Right lobe of liver (tissue), 4 donors: ENCODE results near the gene HOXD3.

Source experiments
- POLR2A ChIP-seq: fragments of 450-650 bp; IDR thresholded peaks from one replicate; pipeline ENCODE4 v1.6.1; 2017; ENCODE audit warnings: antibody characterized with exemption, mild to moderate bottlenecking
- TF ChIP-seq, protein P1 (sequence below), 4 donors: fragments of 200-600 bp in 3 of 4; fragments of 450-650 bp in 1 of 4; IDR thresholded peaks; one replicate each; pipeline versions ENCODE4 v1.5.1 to v1.8.0; 2016 to 2022; ENCODE audit warnings: antibody characterized with exemption in 4 of 4, mild to moderate bottlenecking in 2 of 4
- donor health status: DM: no; HTN: no; CAD: no.
- donor health status: DM: no; HTN: no; CAD: no.
- donor health status: DM: no; HTN: yes; CAD: no.

- TF ChIP-seq, protein P1, sequence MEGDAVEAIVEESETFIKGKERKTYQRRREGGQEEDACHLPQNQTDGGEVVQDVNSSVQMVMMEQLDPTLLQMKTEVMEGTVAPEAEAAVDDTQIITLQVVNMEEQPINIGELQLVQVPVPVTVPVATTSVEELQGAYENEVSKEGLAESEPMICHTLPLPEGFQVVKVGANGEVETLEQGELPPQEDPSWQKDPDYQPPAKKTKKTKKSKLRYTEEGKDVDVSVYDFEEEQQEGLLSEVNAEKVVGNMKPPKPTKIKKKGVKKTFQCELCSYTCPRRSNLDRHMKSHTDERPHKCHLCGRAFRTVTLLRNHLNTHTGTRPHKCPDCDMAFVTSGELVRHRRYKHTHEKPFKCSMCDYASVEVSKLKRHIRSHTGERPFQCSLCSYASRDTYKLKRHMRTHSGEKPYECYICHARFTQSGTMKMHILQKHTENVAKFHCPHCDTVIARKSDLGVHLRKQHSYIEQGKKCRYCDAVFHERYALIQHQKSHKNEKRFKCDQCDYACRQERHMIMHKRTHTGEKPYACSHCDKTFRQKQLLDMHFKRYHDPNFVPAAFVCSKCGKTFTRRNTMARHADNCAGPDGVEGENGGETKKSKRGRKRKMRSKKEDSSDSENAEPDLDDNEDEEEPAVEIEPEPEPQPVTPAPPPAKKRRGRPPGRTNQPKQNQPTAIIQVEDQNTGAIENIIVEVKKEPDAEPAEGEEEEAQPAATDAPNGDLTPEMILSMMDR (IDR thresholded peaks at IDR 0.05), result no peak
- TF ChIP-seq POLR2A, result no peak
Measured at GRCh38 chr2:176109192-176109901, 47.8 kb upstream of the HOXD3 start.
